Stimulated activated CD4-positive, alpha-beta T cell treated with anti-CD3 and anti-CD28 coated beads, Interleukin-4, amount 100 ng/mL, for 48 hours (primary cell): Measurements from ENCODE around the gene SNX13.

Experiments used
- DNase-seq, 2 donors: peaks; one replicate each; pipeline ENCODE4 v3.0.0-alpha.2; 2020; ENCODE audit warnings: low read depth in 2 of 2

SNX13 gene

GRCh38 chr7:17944720-17945119, 4.4 kb upstream of the SNX13 start:
- no peak for DNase-seq

- DNase-seq: no peak
Measured at GRCh38 chr7:17943006-17943405, 2.7 kb upstream of the SNX13 start.

GRCh38 chr7:17942231-17942630, 1.9 kb upstream of the SNX13 start:
- no peak for DNase-seq

GRCh38 chr7:17940951-17941431, 697 bp upstream of the SNX13 start:
- DNase-seq: no peak

GRCh38 chr7:17939606-17940301, 540 bp downstream of the SNX13 start:
- DNase-seq: peak; percentile 27 to 32

GRCh38 chr7:17939211-17939605, 1.1 kb downstream of the SNX13 start:
- DNase-seq: no peak

GRCh38 chr7:17937506-17938120, 2.7 kb downstream of the SNX13 start:
- DNase-seq: no peak

GRCh38 chr7:17936321-17936720, 4.0 kb downstream of the SNX13 start:
- DNase-seq: no peak

- DNase-seq: no peak
Measured at GRCh38 chr7:17934612-17935240, 5.6 kb downstream of the SNX13 start.

GRCh38 chr7:17934094-17934493, 6.2 kb downstream of the SNX13 start:
- no peak for DNase-seq

GRCh38 chr7:17932770-17933169, 7.5 kb downstream of the SNX13 start:
- no peak for DNase-seq

- DNase-seq: no peak
Measured at GRCh38 chr7:17931069-17931468, 9.2 kb downstream of the SNX13 start.

- DNase-seq: no peak
Measured at GRCh38 chr7:17930546-17930945, 9.7 kb downstream of the SNX13 start.

- no peak for DNase-seq
Measured at GRCh38 chr7:17929647-17930395, 10.5 kb downstream of the SNX13 start.

GRCh38 chr7:17928055-17928454, 12.2 kb downstream of the SNX13 start:
- DNase-seq: no peak

- no peak for DNase-seq
Measured at GRCh38 chr7:17921857-17922416, 18.4 kb downstream of the SNX13 start.

GRCh38 chr7:17917842-17918241, 22.5 kb downstream of the SNX13 start:
- DNase-seq: no peak

GRCh38 chr7:17916786-17917185, 23.5 kb downstream of the SNX13 start:
- no peak for DNase-seq

GRCh38 chr7:17915796-17916195, 24.5 kb downstream of the SNX13 start:
- no peak for DNase-seq

- no peak for DNase-seq
Measured at GRCh38 chr7:17915168-17915567, 25.1 kb downstream of the SNX13 start.

- DNase-seq: no peak
Measured at GRCh38 chr7:17913250-17913649, 27.0 kb downstream of the SNX13 start.
